WTC11 (cell line): ENCODE data around the gene SNRPD3. TPM values are rescaled to one million over a fixed set of nuclear protein-coding genes. Genes with fewer than 3 reads are reported as not detected.

Source experiments
- ATAC-seq: fragments of 200-7000 bp; cut with Tn5 transposase; 2 replicates; pipeline ENCODE4 v1.10.0; 2021; ENCODE audit warnings: mild to moderate bottlenecking, moderate library complexity
- CTCF ChIA-PET: fragments of 300-600 bp; sonication (Branson Sonifier 250); formaldehyde crosslinking; loops from one replicate; lab custom pipeline; 2021; ENCODE audit warnings: antibody characterized with exemption; lab: Charles Lee
- POLR2A ChIA-PET: fragments of 350-600 bp; sonication (Branson Sonifier 250); formaldehyde crosslinking; loops from one replicate; lab custom pipeline; 2021; ENCODE audit warnings: antibody characterized with exemption; lab: Charles Lee
- DNase-seq: peaks from one replicate; pipeline ENCODE4 v3.0.0; 2021; ENCODE audit warnings: low spot score
- H3K27ac Mint-ChIP-seq: 2 replicates; pipeline ENCODE4 v1.8.0; 2021; ENCODE audit warnings: mixed read lengths
- H3K27me3 Mint-ChIP-seq: 2 replicates; pipeline ENCODE4 v1.8.0; 2021; ENCODE audit warnings: low read depth, mild to moderate bottlenecking, moderate library complexity, mixed read lengths
- H3K36me3 Mint-ChIP-seq: 2 replicates; pipeline ENCODE4 v1.8.0; 2021; ENCODE audit warnings: mixed read lengths
- H3K4me1 Mint-ChIP-seq: 2 replicates; pipeline ENCODE4 v1.8.0; 2022; ENCODE audit warnings: mixed read lengths
- H3K4me3 Mint-ChIP-seq: 2 replicates; pipeline ENCODE4 v1.8.0; 2021; ENCODE audit warnings: mild to moderate bottlenecking, moderate library complexity, mixed read lengths
- H3K9me3 Mint-ChIP-seq: 2 replicates; pipeline ENCODE4 v1.8.0; 2021; ENCODE audit warnings: mixed read lengths
- ATF6 ChIP-seq: sonication (generic); formaldehyde crosslinking; IDR thresholded peaks from 2 replicates; pipeline ENCODE4 v1.8.1; 2023; ENCODE audit warnings: mild to moderate bottlenecking, missing genetic modification reagents
- CBFB ChIP-seq: sonication (generic); formaldehyde crosslinking; IDR thresholded peaks from 2 replicates; pipeline ENCODE4 v1.8.1; 2022; ENCODE audit warnings: mild to moderate bottlenecking, low read depth, missing genetic modification reagents
- CREB1 ChIP-seq: sonication (generic); formaldehyde crosslinking; IDR thresholded peaks from 2 replicates; pipeline ENCODE4 v1.8.0; 2023; ENCODE audit warnings: mild to moderate bottlenecking, missing genetic modification reagents
- EMX1 ChIP-seq: fragments of 250-450 bp; sonication (Bioruptor Pico); IDR thresholded peaks from 2 replicates; pipeline ENCODE4 v1.8.0; 2021; ENCODE audit warnings: mild to moderate bottlenecking
- FOXP1 ChIP-seq: sonication (generic); formaldehyde crosslinking; IDR thresholded peaks from 2 replicates; pipeline ENCODE4 v1.8.0; 2022; ENCODE audit warnings: missing genetic modification reagents, mild to moderate bottlenecking, moderate library complexity, borderline replicate concordance
- JUN ChIP-seq: sonication (generic); formaldehyde crosslinking; IDR thresholded peaks from 2 replicates; pipeline ENCODE4 v1.8.0; 2023; ENCODE audit warnings: mild to moderate bottlenecking, missing genetic modification reagents
- KAT7 ChIP-seq: sonication (generic); formaldehyde crosslinking; IDR thresholded peaks from 2 replicates; pipeline ENCODE4 v1.8.1; 2023; ENCODE audit warnings: missing genetic modification reagents, mild to moderate bottlenecking, borderline replicate concordance
- MYBL2 ChIP-seq: sonication (generic); formaldehyde crosslinking; IDR thresholded peaks from 2 replicates; pipeline ENCODE4 v1.8.1; 2023; ENCODE audit warnings: mild to moderate bottlenecking, moderate library complexity, missing genetic modification reagents
- ZBTB21 ChIP-seq: sonication (generic); formaldehyde crosslinking; IDR thresholded peaks from 2 replicates; pipeline ENCODE4 v1.8.1; 2023; ENCODE audit warnings: mild to moderate bottlenecking, missing genetic modification reagents, borderline replicate concordance
- ZMAT4 ChIP-seq: fragments of 250-450 bp; sonication (Bioruptor Pico); IDR thresholded peaks from 2 replicates; pipeline ENCODE4 v1.9.0; 2021; ENCODE audit warnings: mild to moderate bottlenecking
- ZNF121 ChIP-seq: sonication (generic); formaldehyde crosslinking; IDR thresholded peaks from 2 replicates; pipeline ENCODE4 v1.8.0; 2023; ENCODE audit warnings: missing genetic modification reagents
- ZNF317 ChIP-seq: sonication (generic); formaldehyde crosslinking; IDR thresholded peaks from 2 replicates; pipeline ENCODE4 v1.8.1; 2023; ENCODE audit warnings: low read depth, mild to moderate bottlenecking, moderate library complexity, missing genetic modification reagents, borderline replicate concordance
- ZNF423 ChIP-seq: fragments of 250-450 bp; sonication (Bioruptor Pico); IDR thresholded peaks from 2 replicates; pipeline ENCODE4 v2.1.2; 2022; ENCODE audit warnings: mild to moderate bottlenecking, moderate library complexity
- ZNF671 ChIP-seq: fragments of 250-450 bp; sonication (Bioruptor Pico); IDR thresholded peaks from 2 replicates; pipeline ENCODE4 v1.8.0; 2021; ENCODE audit warnings: mild to moderate bottlenecking
- total RNA-seq: library from RNA; stranded (reverse); gene quantifications from 3 replicates; pipeline ENCODE4 v1.2.3, GENCODE V29; 2021
- TF ChIP-seq, protein P1 (sequence below): fragments of 250-450 bp; sonication (Bioruptor Pico); IDR thresholded peaks from 2 replicates; pipeline ENCODE4 v1.9.0; 2021; ENCODE audit warnings: mild to moderate bottlenecking, borderline replicate concordance
- TF ChIP-seq, protein P2 (sequence below): sonication (generic); formaldehyde crosslinking; IDR thresholded peaks from 2 replicates; pipeline ENCODE4 v1.8.0; 2022; ENCODE audit warnings: mild to moderate bottlenecking, missing genetic modification reagents

The SNRPD3 gene
- total RNA-seq, 1 experiment from 2014 or later: 198 TPM

GRCh38 chr22:24584871-24585411 lies 29.1 kb downstream of the SNRPD3 start (continued):
- no peak for TF ChIP-seq ATF6 (CRISPR knock-in tag)
- TF ChIP-seq EMX1 (CRISPR knock-in tag): no peak
- TF ChIP-seq, all 79 proteins: peak for 0

DNA sequence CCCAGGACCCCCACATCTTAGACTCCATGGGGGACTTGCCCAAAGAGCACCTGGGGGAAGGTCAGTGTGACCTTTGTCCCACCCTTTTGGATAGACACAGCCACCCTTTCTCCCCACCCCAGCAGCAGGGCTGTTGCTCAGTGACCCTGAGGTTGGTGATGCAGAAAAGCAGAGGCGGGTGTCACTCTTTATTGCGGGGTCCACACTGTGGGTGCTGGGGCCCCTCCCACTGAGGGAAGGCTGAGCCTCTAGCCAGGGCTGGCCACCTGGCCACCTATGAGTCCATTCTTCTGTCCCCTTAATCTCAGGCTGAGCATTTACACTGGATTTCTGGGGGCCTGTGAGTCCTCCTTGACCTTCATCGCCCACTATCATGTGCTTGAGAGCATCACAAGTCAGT lies 29.7 kb downstream of the SNRPD3 start:
- Mint-ChIP-seq H3K9me3 (no peaks in the 10 kb centered on the region), H3K27ac (no peak overlapping the region), H3K27me3 (no peaks in the 10 kb centered on the region), H3K4me1 (no peaks in the 10 kb centered on the region), H3K4me3 (no peak overlapping the region), H3K36me3 (no peaks in the 10 kb centered on the region)
- TF ChIP-seq JUN (CRISPR knock-in tag) (no peak), KAT7 (no peak), ZNF317 (no peak), CBFB (CRISPR knock-in tag) (no peak), CREB1 (CRISPR knock-in tag) (no peak), ZBTB21 (CRISPR knock-in tag) (no peak), ATF6 (CRISPR knock-in tag) (no peak), ZNF121 (CRISPR knock-in tag) (no peak), ZNF423 (CRISPR knock-in tag) (no peak), FOXP1 (CRISPR knock-in tag) (no peak), MYBL2 (CRISPR knock-in tag) (no peak), ZNF671 (CRISPR knock-in tag) (no peak), ZMAT4 (CRISPR knock-in tag) (no peak)
- TF ChIP-seq, protein P1, sequence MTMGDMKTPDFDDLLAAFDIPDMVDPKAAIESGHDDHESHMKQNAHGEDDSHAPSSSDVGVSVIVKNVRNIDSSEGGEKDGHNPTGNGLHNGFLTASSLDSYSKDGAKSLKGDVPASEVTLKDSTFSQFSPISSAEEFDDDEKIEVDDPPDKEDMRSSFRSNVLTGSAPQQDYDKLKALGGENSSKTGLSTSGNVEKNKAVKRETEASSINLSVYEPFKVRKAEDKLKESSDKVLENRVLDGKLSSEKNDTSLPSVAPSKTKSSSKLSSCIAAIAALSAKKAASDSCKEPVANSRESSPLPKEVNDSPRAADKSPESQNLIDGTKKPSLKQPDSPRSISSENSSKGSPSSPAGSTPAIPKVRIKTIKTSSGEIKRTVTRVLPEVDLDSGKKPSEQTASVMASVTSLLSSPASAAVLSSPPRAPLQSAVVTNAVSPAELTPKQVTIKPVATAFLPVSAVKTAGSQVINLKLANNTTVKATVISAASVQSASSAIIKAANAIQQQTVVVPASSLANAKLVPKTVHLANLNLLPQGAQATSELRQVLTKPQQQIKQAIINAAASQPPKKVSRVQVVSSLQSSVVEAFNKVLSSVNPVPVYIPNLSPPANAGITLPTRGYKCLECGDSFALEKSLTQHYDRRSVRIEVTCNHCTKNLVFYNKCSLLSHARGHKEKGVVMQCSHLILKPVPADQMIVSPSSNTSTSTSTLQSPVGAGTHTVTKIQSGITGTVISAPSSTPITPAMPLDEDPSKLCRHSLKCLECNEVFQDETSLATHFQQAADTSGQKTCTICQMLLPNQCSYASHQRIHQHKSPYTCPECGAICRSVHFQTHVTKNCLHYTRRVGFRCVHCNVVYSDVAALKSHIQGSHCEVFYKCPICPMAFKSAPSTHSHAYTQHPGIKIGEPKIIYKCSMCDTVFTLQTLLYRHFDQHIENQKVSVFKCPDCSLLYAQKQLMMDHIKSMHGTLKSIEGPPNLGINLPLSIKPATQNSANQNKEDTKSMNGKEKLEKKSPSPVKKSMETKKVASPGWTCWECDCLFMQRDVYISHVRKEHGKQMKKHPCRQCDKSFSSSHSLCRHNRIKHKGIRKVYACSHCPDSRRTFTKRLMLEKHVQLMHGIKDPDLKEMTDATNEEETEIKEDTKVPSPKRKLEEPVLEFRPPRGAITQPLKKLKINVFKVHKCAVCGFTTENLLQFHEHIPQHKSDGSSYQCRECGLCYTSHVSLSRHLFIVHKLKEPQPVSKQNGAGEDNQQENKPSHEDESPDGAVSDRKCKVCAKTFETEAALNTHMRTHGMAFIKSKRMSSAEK (CRISPR knock-in tag): no peak
- TF ChIP-seq, protein P2, sequence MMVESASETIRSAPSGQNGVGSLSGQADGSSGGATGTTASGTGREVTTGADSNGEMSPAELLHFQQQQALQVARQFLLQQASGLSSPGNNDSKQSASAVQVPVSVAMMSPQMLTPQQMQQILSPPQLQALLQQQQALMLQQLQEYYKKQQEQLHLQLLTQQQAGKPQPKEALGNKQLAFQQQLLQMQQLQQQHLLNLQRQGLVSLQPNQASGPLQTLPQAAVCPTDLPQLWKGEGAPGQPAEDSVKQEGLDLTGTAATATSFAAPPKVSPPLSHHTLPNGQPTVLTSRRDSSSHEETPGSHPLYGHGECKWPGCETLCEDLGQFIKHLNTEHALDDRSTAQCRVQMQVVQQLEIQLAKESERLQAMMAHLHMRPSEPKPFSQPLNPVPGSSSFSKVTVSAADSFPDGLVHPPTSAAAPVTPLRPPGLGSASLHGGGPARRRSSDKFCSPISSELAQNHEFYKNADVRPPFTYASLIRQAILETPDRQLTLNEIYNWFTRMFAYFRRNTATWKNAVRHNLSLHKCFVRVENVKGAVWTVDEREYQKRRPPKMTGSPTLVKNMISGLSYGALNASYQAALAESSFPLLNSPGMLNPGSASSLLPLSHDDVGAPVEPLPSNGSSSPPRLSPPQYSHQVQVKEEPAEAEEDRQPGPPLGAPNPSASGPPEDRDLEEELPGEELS (CRISPR knock-in tag): no peak
- CTCF ChIA-PET: no interaction called here
- DNase-seq (no peak), ATAC-seq (no peak)
- POLR2A ChIA-PET: interaction anchor here (0.6 kb wide), 1 partner anchor 481 kb away, joined by 3 read pairs; no protein-coding TSS in a partner anchor
